PC-3 (cell line): ENCODE data around the gene PRPSAP2.
"Not testable (repeated sequence)": the region's sequence is repeated elsewhere in the genome, so short reads cannot be mapped to it uniquely, and the experiment has no call there.

ENCODE experiments used
- EZH2phosphoT487 ChIP-seq: fragments of 300-600 bp; sonication (generic); IDR thresholded peaks from 2 replicates; pipeline ENCODE4 v1.6.1; 2018; ENCODE audit warnings: mild to moderate bottlenecking, antibody characterized with exemption, low read length, borderline replicate concordance
- TF ChIP-seq, protein P1 (sequence below): fragments of 300-600 bp; sonication (generic); conservative IDR thresholded peaks from 2 replicates; pipeline ENCODE4 v1.5.1; 2017; ENCODE audit warnings: antibody characterized with exemption, low read depth, mild to moderate bottlenecking, low read length

DNA sequence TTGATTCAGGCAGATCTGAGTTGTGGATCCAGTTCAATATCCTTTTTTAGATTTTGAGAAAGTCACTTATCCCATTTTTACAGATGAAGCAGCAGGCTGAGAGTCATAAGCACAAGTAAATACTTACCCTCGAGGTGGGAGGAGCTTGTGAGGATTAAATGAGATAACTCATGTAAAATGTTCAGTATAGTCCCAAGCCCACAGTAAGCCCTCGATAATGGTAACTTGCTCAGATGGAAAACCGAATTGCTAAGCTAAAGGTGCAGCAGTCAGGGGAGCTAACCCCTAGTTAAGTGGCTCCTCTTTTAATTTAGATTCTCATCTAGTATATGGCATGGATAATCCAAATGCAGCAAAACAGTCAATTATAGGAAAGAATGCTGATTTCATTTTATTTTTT lies 42.0 kb upstream of the PRPSAP2 start:
- TF ChIP-seq, protein P1, sequence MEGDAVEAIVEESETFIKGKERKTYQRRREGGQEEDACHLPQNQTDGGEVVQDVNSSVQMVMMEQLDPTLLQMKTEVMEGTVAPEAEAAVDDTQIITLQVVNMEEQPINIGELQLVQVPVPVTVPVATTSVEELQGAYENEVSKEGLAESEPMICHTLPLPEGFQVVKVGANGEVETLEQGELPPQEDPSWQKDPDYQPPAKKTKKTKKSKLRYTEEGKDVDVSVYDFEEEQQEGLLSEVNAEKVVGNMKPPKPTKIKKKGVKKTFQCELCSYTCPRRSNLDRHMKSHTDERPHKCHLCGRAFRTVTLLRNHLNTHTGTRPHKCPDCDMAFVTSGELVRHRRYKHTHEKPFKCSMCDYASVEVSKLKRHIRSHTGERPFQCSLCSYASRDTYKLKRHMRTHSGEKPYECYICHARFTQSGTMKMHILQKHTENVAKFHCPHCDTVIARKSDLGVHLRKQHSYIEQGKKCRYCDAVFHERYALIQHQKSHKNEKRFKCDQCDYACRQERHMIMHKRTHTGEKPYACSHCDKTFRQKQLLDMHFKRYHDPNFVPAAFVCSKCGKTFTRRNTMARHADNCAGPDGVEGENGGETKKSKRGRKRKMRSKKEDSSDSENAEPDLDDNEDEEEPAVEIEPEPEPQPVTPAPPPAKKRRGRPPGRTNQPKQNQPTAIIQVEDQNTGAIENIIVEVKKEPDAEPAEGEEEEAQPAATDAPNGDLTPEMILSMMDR = not testable (repeated sequence)
- TF ChIP-seq EZH2phosphoT487 = not testable (repeated sequence)
